Mesenchymal stem cell (in vitro differentiated cells and primary cell): ENCODE measurements around the gene NR5A2.

Experiments used
- DNase-seq: peaks from one replicate; pipeline ENCODE4 v3.0.0-alpha.2; 2013
- H2AFZ ChIP-seq: one replicate; pipeline ENCODE4 v1.6.1; 2013; ENCODE audit warnings: low read depth, mild to moderate bottlenecking, control low read depth, inconsistent platforms, low read length, moderate library complexity
- H2AK5ac ChIP-seq: 2 replicates; pipeline ENCODE4 v1.6.1; 2013; ENCODE audit warnings: low read length, moderate library complexity, mild to moderate bottlenecking, inconsistent platforms; ENCODE audit not compliant: severe bottlenecking
- H2BK120ac ChIP-seq: one replicate; pipeline ENCODE4 v1.6.1; 2013; ENCODE audit warnings: low read depth, mild to moderate bottlenecking, inconsistent platforms, low read length, moderate library complexity
- H2BK12ac ChIP-seq, 2 experiments: one replicate each; pipeline ENCODE4 v1.6.1; 2013; ENCODE audit warnings: inconsistent platforms in 2 of 2, low read length in 2 of 2, mild to moderate bottlenecking in 2 of 2, moderate library complexity in 2 of 2, control low read depth in 1 of 2
- H2BK15ac ChIP-seq: one replicate; pipeline ENCODE4 v1.6.1; 2013; ENCODE audit warnings: mild to moderate bottlenecking, low read depth, inconsistent platforms; ENCODE audit not compliant: poor library complexity, severe bottlenecking
- H2BK5ac ChIP-seq: 2 replicates; pipeline ENCODE4 v1.6.1; 2013; ENCODE audit warnings: low read depth, mild to moderate bottlenecking, low read length, control low read depth, inconsistent platforms; ENCODE audit not compliant: poor library complexity, severe bottlenecking
- H3K14ac ChIP-seq, 2 experiments: one replicate each; pipeline ENCODE4 v1.6.1; 2013; ENCODE audit warnings: inconsistent platforms in 2 of 2, low read length in 2 of 2, control low read depth in 1 of 2, mild to moderate bottlenecking in 1 of 2, moderate library complexity in 1 of 2
- H3K18ac ChIP-seq, 2 experiments: one replicate each; pipeline ENCODE4 v1.6.1; 2013; ENCODE audit warnings: inconsistent platforms in 2 of 2, low read length in 2 of 2, control low read depth in 1 of 2, low read depth in 1 of 2, mild to moderate bottlenecking in 1 of 2
- H3K23ac ChIP-seq, 2 experiments: one replicate each; pipeline ENCODE4 v1.6.1; 2013; ENCODE audit warnings: inconsistent platforms in 2 of 2, low read length in 2 of 2, mild to moderate bottlenecking in 2 of 2, moderate library complexity in 2 of 2, control low read depth in 1 of 2
- H3K27ac ChIP-seq: 2 replicates; pipeline ENCODE4 v1.5.1; 2013; ENCODE audit warnings: mild to moderate bottlenecking, moderate library complexity, low read length, control low read depth, inconsistent platforms; ENCODE audit not compliant: poor library complexity, severe bottlenecking
- H3K27me3 ChIP-seq, 2 experiments: 2 replicates each; pipeline versions ENCODE4 v1.6.1 to v1.7.0; 2013; ENCODE audit warnings: low read length in 2 of 2, mild to moderate bottlenecking in 2 of 2, moderate library complexity in 2 of 2, control low read depth in 1 of 2, inconsistent platforms in 1 of 2; ENCODE audit not compliant: control insufficient read depth in 1 of 2, insufficient read depth in 1 of 2
- H3K36me3 ChIP-seq, 2 experiments: 2 replicates each; pipeline versions ENCODE4 v1.6.1 to v1.7.0; 2013; ENCODE audit warnings: low read length in 2 of 2, control low read depth in 1 of 2, inconsistent platforms in 1 of 2, low read depth in 1 of 2, mild to moderate bottlenecking in 1 of 2; ENCODE audit not compliant: insufficient read depth in 2 of 2, control insufficient read depth in 1 of 2
- H3K4ac ChIP-seq, 2 experiments: one replicate each; pipeline ENCODE4 v1.6.1; 2013; ENCODE audit warnings: inconsistent platforms in 2 of 2, low read length in 2 of 2, mild to moderate bottlenecking in 2 of 2, moderate library complexity in 2 of 2, control low read depth in 1 of 2, low read depth in 1 of 2
- H3K4me1 ChIP-seq: 2 replicates; pipeline ENCODE4 v1.6.1; 2013; ENCODE audit warnings: low read depth, low read length, control low read depth; ENCODE audit not compliant: control insufficient read depth, insufficient read depth
- H3K4me2 ChIP-seq: 2 replicates; pipeline ENCODE4 v1.6.1; 2013; ENCODE audit warnings: low read length, mild to moderate bottlenecking, inconsistent platforms; ENCODE audit not compliant: poor library complexity, severe bottlenecking
- H3K4me3 ChIP-seq, 2 experiments: 2 replicates each; pipeline versions ENCODE4 v1.5.1 to v1.7.0; 2013; ENCODE audit warnings: low read length in 2 of 2, mild to moderate bottlenecking in 2 of 2, control low read depth in 1 of 2, low read depth in 1 of 2; ENCODE audit not compliant: insufficient read depth in 1 of 2
- H3K79me1 ChIP-seq: replicated peaks from 2 replicates; pipeline ENCODE4 v1.6.1; 2013; ENCODE audit warnings: mild to moderate bottlenecking, control low read depth, low read length, inconsistent platforms; ENCODE audit not compliant: poor library complexity, severe bottlenecking
- H3K9ac ChIP-seq: 2 replicates; pipeline ENCODE4 v1.7.0; 2013; ENCODE audit warnings: mild to moderate bottlenecking, low read length, moderate library complexity
- H3K9me3 ChIP-seq: 2 replicates; pipeline ENCODE4 v1.7.0; 2013; ENCODE audit warnings: mild to moderate bottlenecking, low read length; ENCODE audit not compliant: control insufficient read depth
- H4K8ac ChIP-seq: one replicate; pipeline ENCODE4 v1.6.1; 2013; ENCODE audit warnings: inconsistent platforms, mild to moderate bottlenecking, low read length, moderate library complexity
- H4K91ac ChIP-seq: one replicate; pipeline ENCODE4 v1.6.1; 2013; ENCODE audit warnings: mild to moderate bottlenecking, low read length, inconsistent platforms
- WGBS: methylation state at CpG from one replicate; pipeline ENCODE4 v1.1.7; 2013; ENCODE audit warnings: mixed read lengths; 5-methylcytosine and 5-hydroxymethylcytosine counted together

The NR5A2 gene

DNA sequence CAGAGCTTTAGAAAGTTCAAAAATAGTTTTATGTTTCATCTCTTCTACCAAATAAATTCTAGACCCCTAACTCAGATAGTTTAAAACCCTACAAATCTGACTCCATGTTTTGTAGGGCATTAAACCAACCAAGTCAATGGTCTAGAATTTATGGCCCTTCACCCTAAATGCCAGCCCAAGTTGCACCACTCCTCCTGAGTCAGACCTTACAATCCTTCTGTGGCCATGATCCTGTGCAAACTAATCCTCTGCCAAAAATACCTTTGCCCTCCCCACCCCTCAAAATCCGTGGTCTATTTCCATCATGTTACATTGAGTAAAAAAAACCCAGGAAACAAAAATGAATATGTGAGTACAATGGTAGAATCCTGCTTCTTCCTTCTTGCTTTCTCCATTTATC lies 179.3 kb downstream of the NR5A2 start:
- no peak overlapping the region for H3K23ac ChIP-seq
- H3K27me3 ChIP-seq: no peaks in the 10 kb centered on the region
- H3K9me3 ChIP-seq: no peaks in the 10 kb centered on the region
- no peaks in the 10 kb centered on the region for H3K36me3 ChIP-seq
- H4K8ac ChIP-seq: no peak overlapping the region
- no peak overlapping the region for H3K27ac ChIP-seq
- no peak for DNase-seq
- no peak overlapping the region for H3K4me3 ChIP-seq
- no peak overlapping the region for H4K91ac ChIP-seq
- no peak overlapping the region for H2BK15ac ChIP-seq
- no peak overlapping the region for H2AFZ ChIP-seq
- H2AK5ac ChIP-seq: peak overlapping the region; percentile 91
- H3K4me1 ChIP-seq: no peaks in the 10 kb centered on the region
- no peak overlapping the region for H3K14ac ChIP-seq
- no peaks in the 10 kb centered on the region for H3K79me1 ChIP-seq
- H3K9ac ChIP-seq: no peak overlapping the region
- peak overlapping the region in 1 of 2 experiments; percentile 18 for H3K18ac ChIP-seq
- H2BK12ac ChIP-seq: no peak overlapping the region
- H3K4me2 ChIP-seq: no peak overlapping the region
- no peak overlapping the region for H2BK5ac ChIP-seq
- H3K4ac ChIP-seq: no peak overlapping the region
- H2BK120ac ChIP-seq: no peak overlapping the region
- WGBS: no CpG with 5 or more reads among the region's 1 CpG

DNA sequence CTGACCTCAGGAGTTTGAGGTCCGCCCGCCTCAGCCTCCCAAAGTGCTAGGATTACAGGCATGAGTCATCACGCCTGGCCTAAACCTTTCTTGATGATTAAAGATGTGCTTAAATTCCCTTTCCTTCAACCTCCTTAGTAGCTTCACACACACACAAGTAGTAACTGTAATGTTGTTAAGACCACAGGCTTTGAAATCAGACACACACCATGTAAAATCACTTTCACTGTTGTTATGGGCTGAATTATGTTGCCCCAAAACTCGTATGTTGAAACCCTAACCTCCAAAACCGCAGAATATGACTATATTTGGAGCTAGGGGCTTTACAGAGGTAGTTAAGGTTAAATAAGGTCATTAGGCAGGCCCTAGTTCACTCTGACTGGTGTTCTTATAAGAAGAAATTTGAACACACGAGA lies 180.2 kb downstream of the NR5A2 start:
- no peak overlapping the region for H2BK5ac ChIP-seq
- H2BK12ac ChIP-seq: no peak overlapping the region
- no peaks in the 10 kb centered on the region for H3K36me3 ChIP-seq
- H3K79me1 ChIP-seq: no peaks in the 10 kb centered on the region
- no peak for DNase-seq
- H2AK5ac ChIP-seq: no peak overlapping the region
- H3K4ac ChIP-seq: no peak overlapping the region
- no peak overlapping the region for H2AFZ ChIP-seq
- no peak overlapping the region for H3K9ac ChIP-seq
- no peak overlapping the region for H4K8ac ChIP-seq
- 81% methylated on average over 6 of the region's 6 CpGs for WGBS
- no peak overlapping the region for H3K18ac ChIP-seq
- H3K27me3 ChIP-seq: no peaks in the 10 kb centered on the region
- H3K14ac ChIP-seq: no peak overlapping the region
- no peak overlapping the region for H3K4me2 ChIP-seq
- H2BK120ac ChIP-seq: no peak overlapping the region
- H4K91ac ChIP-seq: no peak overlapping the region
- H3K4me1 ChIP-seq: no peaks in the 10 kb centered on the region
- no peak overlapping the region for H3K4me3 ChIP-seq
- no peak overlapping the region for H2BK15ac ChIP-seq
- no peaks in the 10 kb centered on the region for H3K9me3 ChIP-seq
- H3K27ac ChIP-seq: no peak overlapping the region
- no peak overlapping the region for H3K23ac ChIP-seq

- 77% methylated on average over 6 of the region's 7 CpGs for WGBS
- Histone ChIP-seq H3K14ac (no peak overlapping the region), H4K8ac (no peak overlapping the region), H2BK5ac (no peak overlapping the region), H3K27me3 (no peaks in the 10 kb centered on the region), H3K27ac (no peak overlapping the region), H3K4me3 (no peak overlapping the region), H3K9ac (peak overlapping the region; percentile 43), H3K4ac (no peak overlapping the region), H2BK15ac (no peak overlapping the region), H4K91ac (no peak overlapping the region), H3K4me2 (no peak overlapping the region), H3K18ac (no peak overlapping the region), H2AFZ (no peak overlapping the region), H3K9me3 (no peaks in the 10 kb centered on the region), H2AK5ac (no peak overlapping the region), H3K4me1 (peaks cover 2% of the 10 kb centered on the region), H3K79me1 (no peaks in the 10 kb centered on the region), H3K23ac (no peak overlapping the region), H3K36me3 (no peaks in the 10 kb centered on the region), H2BK120ac (no peak overlapping the region), H2BK12ac (no peak overlapping the region)
- peak; percentile 50 for DNase-seq
Measured at GRCh38 chr1:200211157-200211556, 183.6 kb downstream of the NR5A2 start.

DNA sequence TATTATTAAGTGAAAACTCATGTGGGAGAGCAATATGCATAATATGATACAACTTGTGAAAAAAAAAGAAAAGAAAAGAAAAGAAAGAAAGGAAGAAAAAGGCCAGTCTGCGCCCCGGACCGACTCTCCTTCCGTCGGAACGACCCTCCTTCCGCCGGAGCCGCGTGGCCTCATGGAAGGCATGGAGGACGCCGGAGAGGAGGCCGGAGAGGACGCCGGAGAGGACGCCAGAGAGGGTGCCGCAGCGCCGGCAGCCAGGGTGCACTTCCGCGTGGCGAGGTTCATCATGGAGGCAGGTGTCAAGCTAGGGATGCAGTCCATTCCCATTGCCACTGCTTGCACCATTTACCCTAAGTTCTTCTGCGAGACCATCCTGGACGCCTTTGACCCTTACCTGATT lies 185.9 kb downstream of the NR5A2 start:
- H2AFZ ChIP-seq: no peak overlapping the region
- H4K91ac ChIP-seq: no peak overlapping the region
- H3K23ac ChIP-seq: no peak overlapping the region
- no peak overlapping the region for H3K9ac ChIP-seq
- H2AK5ac ChIP-seq: no peak overlapping the region
- no peak overlapping the region for H3K4me3 ChIP-seq
- H2BK5ac ChIP-seq: no peak overlapping the region
- H3K4ac ChIP-seq: no peak overlapping the region
- 95% methylated on average over 24 of the region's 24 CpGs for WGBS
- no peak overlapping the region for H3K4me2 ChIP-seq
- DNase-seq: no peak
- no peaks in the 10 kb centered on the region for H3K79me1 ChIP-seq
- H2BK120ac ChIP-seq: no peak overlapping the region
- peaks cover 2% of the 10 kb centered on the region for H3K4me1 ChIP-seq
- H4K8ac ChIP-seq: no peak overlapping the region
- H2BK15ac ChIP-seq: no peak overlapping the region
- peak overlapping the region in 1 of 2 experiments; percentile 3 for H2BK12ac ChIP-seq
- H3K9me3 ChIP-seq: no peaks in the 10 kb centered on the region
- H3K27ac ChIP-seq: no peak overlapping the region
- no peak overlapping the region for H3K14ac ChIP-seq
- no peaks in the 10 kb centered on the region for H3K36me3 ChIP-seq
- H3K27me3 ChIP-seq: peaks cover 0 to 4% of the 10 kb centered on the region in 2 experiments
- H3K18ac ChIP-seq: no peak overlapping the region
